ENCODE results near the gene TCTN1.
"Not testable (repeated sequence)": the region's sequence is repeated elsewhere in the genome, so short reads cannot be mapped to it uniquely, and the experiment has no call there.

TCTN1 gene

GRCh38 chr12:110613771-110614684 is at the start of gene TCTN1:
Gene TCTN1 (plus strand): TSS chr12:110614129. CDS start chr12:110614183, 54 bp downstream.
- Histone ChIP-seq H3K36me3 (ENCODE audit: control insufficient read depth, low read depth, low read length) (no peaks in the 10 kb centered on the region), H3K9ac (ENCODE audit: low read length) (peak within 1 kb of the TSS; percentile 54), H3K4me3 (ENCODE audit: low read length) (peak within 1 kb of the TSS; percentile 79), H3K4me1 (ENCODE audit: control insufficient read depth, low read depth, low read length) (peaks cover 4% of the 10 kb centered on the region), H3K9me3 (ENCODE audit: control insufficient read depth, low read depth, low read length) (no peaks in the 10 kb centered on the region), H3K27ac (ENCODE audit: low read length) (no peak within 1 kb of the TSS), H3K27me3 (ENCODE audit: control insufficient read depth, insufficient read depth, low read length) (no peaks in the 10 kb centered on the region)

DNA sequence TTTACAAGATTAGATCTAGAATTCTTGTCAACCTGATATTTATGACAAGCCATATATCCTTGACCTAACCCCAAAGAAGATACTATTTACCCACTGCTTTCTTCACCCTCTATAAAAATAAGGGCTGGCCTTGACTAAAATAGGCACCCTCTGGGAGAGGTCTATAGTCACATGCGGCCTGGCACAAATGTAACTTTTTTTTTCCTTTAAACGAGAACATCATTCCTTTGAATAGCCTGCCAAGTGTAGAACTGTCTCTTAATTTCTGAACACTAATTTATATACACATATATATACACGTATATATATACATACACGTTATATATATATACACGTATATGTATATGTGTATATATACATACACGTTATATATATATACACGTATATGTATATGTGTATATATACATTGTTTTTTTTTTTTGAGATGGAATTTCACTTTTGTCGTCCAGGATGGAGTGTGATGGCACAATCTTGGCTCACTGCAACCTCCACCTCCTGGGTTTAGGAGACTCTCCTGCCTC is 49.4 kb upstream of the TCTN1 start:
- Histone ChIP-seq H3K4me3 (ENCODE audit: low read length) (no peak overlapping the region), H3K4me1 (ENCODE audit: control insufficient read depth, low read depth, low read length) (no peaks in the 10 kb centered on the region), H3K9ac (ENCODE audit: low read length) (no peak overlapping the region), H3K9me3 (ENCODE audit: control insufficient read depth, low read depth, low read length) (no peaks in the 10 kb centered on the region), H3K27me3 (ENCODE audit: control insufficient read depth, insufficient read depth, low read length) (no peaks in the 10 kb centered on the region), H3K27ac (ENCODE audit: low read length) (no peak overlapping the region), H3K36me3 (ENCODE audit: control insufficient read depth, low read depth, low read length) (no peaks in the 10 kb centered on the region)

GRCh38 chr12:110565894-110566871 is 47.7 kb upstream of the TCTN1 start:
- Histone ChIP-seq H3K4me3 (ENCODE audit: low read length) (no peak overlapping the region), H3K27me3 (ENCODE audit: control insufficient read depth, insufficient read depth, low read length) (no peaks in the 10 kb centered on the region), H3K4me1 (ENCODE audit: control insufficient read depth, low read depth, low read length) (no peaks in the 10 kb centered on the region), H3K9me3 (ENCODE audit: control insufficient read depth, low read depth, low read length) (no peaks in the 10 kb centered on the region), H3K36me3 (ENCODE audit: control insufficient read depth, low read depth, low read length) (no peaks in the 10 kb centered on the region), H3K9ac (ENCODE audit: low read length) (no peak overlapping the region), H3K27ac (ENCODE audit: low read length) (no peak overlapping the region)

GRCh38 chr12:110566993-110567392 is 46.9 kb upstream of the TCTN1 start:
- no peak overlapping the region for H3K9ac ChIP-seq (ENCODE audit: low read length)
- peaks cover 7% of the 10 kb centered on the region for H3K9me3 ChIP-seq (ENCODE audit: control insufficient read depth, low read depth, low read length)
- H3K36me3 ChIP-seq (ENCODE audit: control insufficient read depth, low read depth, low read length): no peaks in the 10 kb centered on the region
- H3K4me1 ChIP-seq (ENCODE audit: control insufficient read depth, low read depth, low read length): no peaks in the 10 kb centered on the region
- H3K27me3 ChIP-seq (ENCODE audit: control insufficient read depth, insufficient read depth, low read length): no peaks in the 10 kb centered on the region
- H3K27ac ChIP-seq (ENCODE audit: low read length): no peak overlapping the region
- H3K4me3 ChIP-seq (ENCODE audit: low read length): no peak overlapping the region

DNA sequence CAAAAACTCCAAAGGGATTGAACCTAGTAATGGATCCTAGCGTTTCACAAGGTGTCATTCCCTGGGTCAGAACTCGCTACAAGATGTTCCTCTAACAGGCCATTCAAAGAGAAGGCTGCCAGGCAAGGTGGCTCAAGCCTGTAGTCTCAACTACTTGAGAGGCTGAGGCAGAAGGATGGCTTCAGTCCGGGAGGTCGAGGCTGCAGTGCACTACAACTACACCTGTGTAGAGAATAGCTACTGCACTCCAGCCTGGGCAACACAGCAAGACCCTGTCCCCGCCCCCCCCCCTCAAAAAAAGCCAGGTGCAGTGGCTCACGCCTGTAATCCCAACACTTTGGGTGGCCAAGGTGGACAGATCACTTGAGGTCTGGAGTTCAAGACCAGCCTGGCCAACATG is 45.2 kb upstream of the TCTN1 start:
- H3K9me3 ChIP-seq (ENCODE audit: control insufficient read depth, low read depth, low read length): peaks cover 10% of the 10 kb centered on the region
- no peak overlapping the region for H3K27ac ChIP-seq (ENCODE audit: low read length)
- no peaks in the 10 kb centered on the region for H3K36me3 ChIP-seq (ENCODE audit: control insufficient read depth, low read depth, low read length)
- H3K9ac ChIP-seq (ENCODE audit: low read length): no peak overlapping the region
- H3K27me3 ChIP-seq (ENCODE audit: control insufficient read depth, insufficient read depth, low read length): no peaks in the 10 kb centered on the region
- no peak overlapping the region for H3K4me3 ChIP-seq (ENCODE audit: low read length)
- H3K4me1 ChIP-seq (ENCODE audit: control insufficient read depth, low read depth, low read length): no peaks in the 10 kb centered on the region

DNA sequence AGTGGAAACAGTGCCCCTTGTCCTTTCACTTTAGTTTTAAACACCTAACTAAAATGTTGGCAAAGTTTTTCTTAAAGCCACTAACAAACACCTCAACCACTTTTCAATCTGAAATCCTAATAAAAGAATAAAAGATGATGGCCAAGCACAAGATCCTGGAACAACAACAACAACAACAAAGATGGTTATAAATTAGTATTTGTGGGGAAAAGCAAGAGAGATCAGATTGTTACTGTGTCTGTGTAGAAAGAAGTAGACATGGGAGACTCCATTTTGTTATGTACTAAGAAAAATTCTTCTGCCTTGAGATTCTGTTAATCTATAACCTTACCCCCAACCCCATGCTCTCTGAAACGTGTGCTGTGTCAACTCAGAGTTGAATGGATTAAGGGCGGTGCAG is 44.1 kb upstream of the TCTN1 start:
- H3K4me1 ChIP-seq (ENCODE audit: control insufficient read depth, low read depth, low read length); H3K36me3 ChIP-seq (ENCODE audit: control insufficient read depth, low read depth, low read length); H3K4me3 ChIP-seq (ENCODE audit: low read length); H3K9ac ChIP-seq (ENCODE audit: low read length); H3K9me3 ChIP-seq (ENCODE audit: control insufficient read depth, low read depth, low read length); H3K27ac ChIP-seq (ENCODE audit: low read length); H3K27me3 ChIP-seq (ENCODE audit: control insufficient read depth, insufficient read depth, low read length): not testable (repeated sequence)

DNA sequence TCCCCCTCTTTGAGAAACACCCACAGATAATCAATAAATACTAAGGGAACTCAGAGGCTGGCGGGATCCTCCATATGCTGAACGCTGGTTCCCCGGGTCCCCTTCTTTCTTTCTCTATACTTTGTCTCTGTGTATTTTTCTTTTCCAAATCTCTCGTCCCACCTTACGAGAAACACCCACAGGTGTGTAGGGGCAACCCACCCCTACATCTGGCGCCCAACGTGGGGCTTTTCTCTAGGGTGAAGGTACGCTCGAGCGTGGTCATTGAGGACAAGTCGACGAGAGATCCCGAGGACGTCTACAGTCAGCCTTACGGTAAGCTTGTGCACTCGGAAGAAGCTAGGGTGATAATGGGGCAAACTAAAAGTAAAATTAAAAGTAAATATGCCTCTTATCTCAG is 43.1 kb upstream of the TCTN1 start:
- H3K9ac ChIP-seq (ENCODE audit: low read length); H3K36me3 ChIP-seq (ENCODE audit: control insufficient read depth, low read depth, low read length); H3K4me3 ChIP-seq (ENCODE audit: low read length); H3K9me3 ChIP-seq (ENCODE audit: control insufficient read depth, low read depth, low read length); H3K27me3 ChIP-seq (ENCODE audit: control insufficient read depth, insufficient read depth, low read length); H3K4me1 ChIP-seq (ENCODE audit: control insufficient read depth, low read depth, low read length); H3K27ac ChIP-seq (ENCODE audit: low read length): not testable (repeated sequence)

DNA sequence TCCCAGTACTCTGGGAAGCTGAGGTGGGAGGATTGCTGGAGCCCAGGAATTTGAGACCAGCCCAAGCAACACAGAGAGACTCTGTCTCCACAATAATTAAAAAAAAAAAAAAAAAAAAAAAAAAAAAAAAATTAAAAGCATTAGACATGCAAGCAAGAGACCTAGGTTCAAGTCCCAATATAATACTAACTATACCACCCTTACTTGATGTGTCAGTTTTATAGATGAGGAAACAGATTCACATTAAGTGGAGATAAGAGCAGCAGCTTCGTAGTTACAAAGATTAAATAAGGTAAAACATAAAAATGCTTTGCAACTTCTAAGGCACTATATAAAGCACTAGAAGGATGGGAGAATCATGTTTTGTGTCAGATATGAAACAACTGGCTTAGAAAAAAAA is 39.9 kb upstream of the TCTN1 start:
- H3K27ac ChIP-seq (ENCODE audit: low read length): no peak overlapping the region
- no peak overlapping the region for H3K4me3 ChIP-seq (ENCODE audit: low read length)
- H3K36me3 ChIP-seq (ENCODE audit: control insufficient read depth, low read depth, low read length): no peaks in the 10 kb centered on the region
- no peak overlapping the region for H3K9ac ChIP-seq (ENCODE audit: low read length)
- peaks cover under 1% of the 10 kb centered on the region for H3K4me1 ChIP-seq (ENCODE audit: control insufficient read depth, low read depth, low read length)
- no peaks in the 10 kb centered on the region for H3K27me3 ChIP-seq (ENCODE audit: control insufficient read depth, insufficient read depth, low read length)
- peaks cover 10% of the 10 kb centered on the region for H3K9me3 ChIP-seq (ENCODE audit: control insufficient read depth, low read depth, low read length)

GRCh38 chr12:110574717-110575230 is 39.2 kb upstream of the TCTN1 start:
- H3K4me1 ChIP-seq (ENCODE audit: control insufficient read depth, low read depth, low read length); H3K27ac ChIP-seq (ENCODE audit: low read length); H3K27me3 ChIP-seq (ENCODE audit: control insufficient read depth, insufficient read depth, low read length); H3K4me3 ChIP-seq (ENCODE audit: low read length); H3K36me3 ChIP-seq (ENCODE audit: control insufficient read depth, low read depth, low read length); H3K9ac ChIP-seq (ENCODE audit: low read length); H3K9me3 ChIP-seq (ENCODE audit: control insufficient read depth, low read depth, low read length): not testable (repeated sequence)

DNA sequence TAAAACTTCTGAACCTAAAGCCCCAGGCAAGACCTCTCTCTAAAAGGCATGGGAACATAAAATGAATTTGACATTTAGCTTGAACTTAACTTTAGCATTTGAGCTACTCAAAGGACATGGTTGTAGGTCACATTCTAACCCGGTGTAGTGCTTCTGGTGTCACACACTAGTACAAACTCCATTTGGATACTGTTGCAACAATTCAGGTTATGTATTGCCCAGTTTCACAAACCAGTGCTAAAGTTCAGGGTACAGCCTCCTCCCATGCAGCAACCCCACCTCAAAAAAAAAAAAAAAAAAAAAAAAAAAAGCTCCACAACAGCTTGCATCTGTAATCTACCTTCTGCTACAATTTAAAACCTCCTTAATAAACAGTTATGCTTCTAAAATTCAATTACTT is 38.6 kb upstream of the TCTN1 start:
- Histone ChIP-seq H3K27ac (ENCODE audit: low read length) (no peak overlapping the region), H3K9ac (ENCODE audit: low read length) (no peak overlapping the region), H3K9me3 (ENCODE audit: control insufficient read depth, low read depth, low read length) (peaks cover 10% of the 10 kb centered on the region), H3K4me1 (ENCODE audit: control insufficient read depth, low read depth, low read length) (peaks cover 6% of the 10 kb centered on the region), H3K27me3 (ENCODE audit: control insufficient read depth, insufficient read depth, low read length) (no peaks in the 10 kb centered on the region), H3K36me3 (ENCODE audit: control insufficient read depth, low read depth, low read length) (no peaks in the 10 kb centered on the region), H3K4me3 (ENCODE audit: low read length) (no peak overlapping the region)

DNA sequence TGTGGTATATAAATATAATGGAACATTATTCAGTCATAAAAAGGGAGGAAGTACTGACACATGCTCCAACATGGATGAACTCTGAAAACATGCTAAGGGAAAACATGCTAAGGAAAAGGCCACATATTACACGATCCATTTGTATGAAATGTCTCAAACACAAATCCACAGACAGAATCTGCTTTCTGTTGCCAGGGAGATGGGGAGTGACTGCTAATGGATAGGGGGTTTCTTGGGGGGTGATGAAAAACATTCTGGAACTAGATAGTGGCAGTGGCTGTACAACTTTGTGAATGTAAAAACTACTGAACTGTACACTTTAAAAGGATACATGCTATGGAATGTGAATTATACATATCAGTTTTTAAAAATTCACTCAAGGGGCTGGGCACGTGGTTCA is 37.4 kb upstream of the TCTN1 start:
- H3K9ac ChIP-seq (ENCODE audit: low read length): no peak overlapping the region
- H3K27me3 ChIP-seq (ENCODE audit: control insufficient read depth, insufficient read depth, low read length): peaks cover under 1% of the 10 kb centered on the region
- peaks cover 6% of the 10 kb centered on the region for H3K4me1 ChIP-seq (ENCODE audit: control insufficient read depth, low read depth, low read length)
- no peaks in the 10 kb centered on the region for H3K36me3 ChIP-seq (ENCODE audit: control insufficient read depth, low read depth, low read length)
- no peak overlapping the region for H3K27ac ChIP-seq (ENCODE audit: low read length)
- no peak overlapping the region for H3K4me3 ChIP-seq (ENCODE audit: low read length)
- H3K9me3 ChIP-seq (ENCODE audit: control insufficient read depth, low read depth, low read length): peaks cover 7% of the 10 kb centered on the region
